Measurements from ENCODE around the gene CLRN2. TPM values are rescaled to one million over a fixed set of nuclear protein-coding genes. Genes with fewer than 3 reads are reported as not detected.
"Not testable (repeated sequence)": the region's sequence is repeated elsewhere in the genome, so short reads cannot be mapped to it uniquely, and the experiment has no call there.

The CLRN2 gene
- total and polyA plus RNA-seq, 2 experiments from 2014 or later, result not detected

DNA sequence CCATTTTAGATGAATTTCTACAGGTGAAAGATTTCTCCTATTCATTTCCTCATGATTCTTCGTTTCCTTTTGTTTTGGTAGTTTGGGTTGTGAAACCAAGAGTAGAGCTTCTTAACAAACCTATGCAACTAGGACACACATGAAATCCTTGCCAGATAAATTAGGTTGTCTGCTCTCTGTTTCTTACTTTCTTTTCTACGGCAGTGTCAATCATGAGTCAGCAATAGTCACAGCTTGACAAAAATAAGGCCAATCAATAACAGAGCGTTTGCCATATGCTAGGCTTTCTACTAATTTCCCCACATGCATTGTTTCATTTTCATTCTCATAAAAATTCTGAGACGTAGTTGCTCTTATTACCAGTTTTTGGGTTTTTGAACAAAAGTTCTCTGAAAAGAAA lies 20.3 kb downstream of the CLRN2 start:
- no peak overlapping the region for H3K27ac ChIP-seq
- no peaks in the 10 kb centered on the region for H3K27me3 ChIP-seq
- no peaks in the 10 kb centered on the region for H3K9me3 ChIP-seq (ENCODE audit: low read depth)
- H3K4me1 ChIP-seq (ENCODE audit: low read depth), result no peaks in the 10 kb centered on the region
- H3K4me3 ChIP-seq, result no peak overlapping the region
- H3K36me3 ChIP-seq, result no peaks in the 10 kb centered on the region
- DNase-seq (ENCODE audit: low read depth in 1 of 2, low spot score in 1 of 2), result no peak
- TF ChIP-seq, protein P1, sequence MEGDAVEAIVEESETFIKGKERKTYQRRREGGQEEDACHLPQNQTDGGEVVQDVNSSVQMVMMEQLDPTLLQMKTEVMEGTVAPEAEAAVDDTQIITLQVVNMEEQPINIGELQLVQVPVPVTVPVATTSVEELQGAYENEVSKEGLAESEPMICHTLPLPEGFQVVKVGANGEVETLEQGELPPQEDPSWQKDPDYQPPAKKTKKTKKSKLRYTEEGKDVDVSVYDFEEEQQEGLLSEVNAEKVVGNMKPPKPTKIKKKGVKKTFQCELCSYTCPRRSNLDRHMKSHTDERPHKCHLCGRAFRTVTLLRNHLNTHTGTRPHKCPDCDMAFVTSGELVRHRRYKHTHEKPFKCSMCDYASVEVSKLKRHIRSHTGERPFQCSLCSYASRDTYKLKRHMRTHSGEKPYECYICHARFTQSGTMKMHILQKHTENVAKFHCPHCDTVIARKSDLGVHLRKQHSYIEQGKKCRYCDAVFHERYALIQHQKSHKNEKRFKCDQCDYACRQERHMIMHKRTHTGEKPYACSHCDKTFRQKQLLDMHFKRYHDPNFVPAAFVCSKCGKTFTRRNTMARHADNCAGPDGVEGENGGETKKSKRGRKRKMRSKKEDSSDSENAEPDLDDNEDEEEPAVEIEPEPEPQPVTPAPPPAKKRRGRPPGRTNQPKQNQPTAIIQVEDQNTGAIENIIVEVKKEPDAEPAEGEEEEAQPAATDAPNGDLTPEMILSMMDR (IDR thresholded peaks at IDR 0.05; ENCODE audit: low read depth, low read length), result no peak

DNA sequence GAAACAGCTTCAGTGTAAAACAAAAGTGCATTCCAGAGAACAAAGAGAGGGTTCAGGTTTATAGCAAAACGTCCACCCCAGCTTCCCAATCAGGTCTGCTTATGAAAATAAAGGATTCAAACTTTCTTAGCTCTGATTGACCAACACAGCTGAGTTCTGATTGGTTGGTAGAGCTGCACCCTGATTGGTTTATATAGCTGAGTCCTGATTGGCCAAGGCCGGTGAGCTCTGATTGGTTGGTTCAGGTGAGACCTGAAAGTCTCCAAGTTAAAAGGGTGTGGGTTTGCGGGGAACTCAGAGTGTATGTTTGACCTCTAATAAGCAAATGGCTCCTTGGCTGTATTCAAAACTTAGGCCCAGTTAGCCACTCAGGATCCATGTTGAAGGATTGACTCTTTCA lies 20.9 kb downstream of the CLRN2 start:
- H3K4me3 ChIP-seq, result no peak overlapping the region
- no peak overlapping the region for H3K27ac ChIP-seq
- H3K4me1 ChIP-seq (ENCODE audit: low read depth), result no peaks in the 10 kb centered on the region
- no peaks in the 10 kb centered on the region for H3K27me3 ChIP-seq
- no peak for DNase-seq (ENCODE audit: low read depth in 1 of 2, low spot score in 1 of 2)
- no peaks in the 10 kb centered on the region for H3K9me3 ChIP-seq (ENCODE audit: low read depth)
- TF ChIP-seq, protein P1 (IDR thresholded peaks at IDR 0.05; ENCODE audit: low read depth, low read length), result no peak
- H3K36me3 ChIP-seq, result no peaks in the 10 kb centered on the region

DNA sequence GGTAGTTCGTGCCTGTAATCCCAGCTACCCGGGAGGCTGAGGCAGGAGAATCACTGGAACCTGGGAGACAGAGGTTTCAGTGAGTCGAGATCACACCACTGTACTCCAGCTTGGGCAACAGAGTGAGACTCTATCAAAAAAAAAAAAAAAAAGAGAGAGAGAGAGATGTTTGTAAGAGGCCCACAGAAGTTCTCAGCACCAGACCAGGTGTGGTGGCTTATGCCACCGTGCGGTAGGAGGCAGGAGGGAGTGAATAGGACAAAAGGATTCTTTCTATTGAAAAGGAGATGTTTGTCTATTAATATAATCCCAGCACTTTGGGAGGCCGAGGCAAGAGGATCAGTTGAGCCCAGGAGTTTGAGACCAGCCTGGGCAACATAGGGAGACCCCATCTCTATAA lies 22.1 kb downstream of the CLRN2 start:
- H3K27me3 ChIP-seq; H3K9me3 ChIP-seq (ENCODE audit: low read depth); H3K36me3 ChIP-seq; H3K4me1 ChIP-seq (ENCODE audit: low read depth); H3K4me3 ChIP-seq; DNase-seq (ENCODE audit: low read depth in 1 of 2, low spot score in 1 of 2); H3K27ac ChIP-seq: not testable (repeated sequence)

DNA sequence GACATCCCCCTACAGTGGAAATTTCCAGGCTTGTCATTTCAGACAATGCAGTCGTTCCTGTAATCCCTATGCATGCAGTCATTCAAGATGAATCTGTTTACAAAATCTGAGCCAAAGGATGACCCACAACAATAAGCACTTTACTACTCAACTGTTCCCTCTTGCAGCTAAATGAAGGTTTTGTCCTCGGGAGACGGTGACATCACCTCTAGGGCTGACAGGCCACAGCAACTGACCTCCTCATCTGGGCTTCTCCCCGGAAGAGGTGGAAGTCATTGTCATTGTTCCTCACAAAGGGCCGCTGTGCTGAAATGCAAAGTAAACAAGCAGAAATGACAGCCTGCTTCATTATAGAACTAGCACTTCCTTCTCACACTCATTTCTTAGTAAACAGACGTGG lies 29.2 kb downstream of the CLRN2 start:
- TF ChIP-seq, protein P1 (IDR thresholded peaks at IDR 0.05; ENCODE audit: low read depth, low read length), result no peak
- Histone ChIP-seq H3K9me3 (ENCODE audit: low read depth) (no peaks in the 10 kb centered on the region), H3K27me3 (no peaks in the 10 kb centered on the region), H3K4me3 (no peak overlapping the region), H3K36me3 (no peaks in the 10 kb centered on the region), H3K27ac (no peak overlapping the region), H3K4me1 (ENCODE audit: low read depth) (no peaks in the 10 kb centered on the region)
- DNase-seq (ENCODE audit: low read depth in 1 of 2, low spot score in 1 of 2), result no peak

DNA sequence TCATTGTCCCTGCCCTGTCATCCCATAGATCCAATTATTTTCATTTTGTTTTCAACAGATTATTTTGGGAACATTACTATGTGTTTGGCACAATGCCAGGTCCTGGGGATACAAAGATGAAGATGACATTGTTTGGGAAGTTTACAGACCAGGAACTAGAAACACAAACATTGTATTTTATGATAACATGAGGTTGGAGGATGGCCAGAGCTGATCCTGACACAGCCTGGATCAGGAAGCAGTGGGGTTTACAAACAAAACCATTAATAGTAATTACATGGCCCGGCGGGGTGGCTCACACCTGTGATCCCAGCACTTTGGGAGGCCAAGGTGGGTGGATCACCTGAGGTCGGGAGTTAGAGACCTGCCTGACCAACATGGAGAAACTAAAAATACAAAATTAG lies 29.9 kb downstream of the CLRN2 start:
- TF ChIP-seq, protein P1 (IDR thresholded peaks at IDR 0.05; ENCODE audit: low read depth, low read length), result no peak
- H3K36me3 ChIP-seq, result no peaks in the 10 kb centered on the region
- H3K4me1 ChIP-seq (ENCODE audit: low read depth), result no peaks in the 10 kb centered on the region
- H3K4me3 ChIP-seq, result no peak overlapping the region
- DNase-seq (ENCODE audit: low read depth in 1 of 2, low spot score in 1 of 2), result no peak
- H3K9me3 ChIP-seq (ENCODE audit: low read depth), result no peaks in the 10 kb centered on the region
- H3K27ac ChIP-seq, result no peak overlapping the region
- no peaks in the 10 kb centered on the region for H3K27me3 ChIP-seq

DNA sequence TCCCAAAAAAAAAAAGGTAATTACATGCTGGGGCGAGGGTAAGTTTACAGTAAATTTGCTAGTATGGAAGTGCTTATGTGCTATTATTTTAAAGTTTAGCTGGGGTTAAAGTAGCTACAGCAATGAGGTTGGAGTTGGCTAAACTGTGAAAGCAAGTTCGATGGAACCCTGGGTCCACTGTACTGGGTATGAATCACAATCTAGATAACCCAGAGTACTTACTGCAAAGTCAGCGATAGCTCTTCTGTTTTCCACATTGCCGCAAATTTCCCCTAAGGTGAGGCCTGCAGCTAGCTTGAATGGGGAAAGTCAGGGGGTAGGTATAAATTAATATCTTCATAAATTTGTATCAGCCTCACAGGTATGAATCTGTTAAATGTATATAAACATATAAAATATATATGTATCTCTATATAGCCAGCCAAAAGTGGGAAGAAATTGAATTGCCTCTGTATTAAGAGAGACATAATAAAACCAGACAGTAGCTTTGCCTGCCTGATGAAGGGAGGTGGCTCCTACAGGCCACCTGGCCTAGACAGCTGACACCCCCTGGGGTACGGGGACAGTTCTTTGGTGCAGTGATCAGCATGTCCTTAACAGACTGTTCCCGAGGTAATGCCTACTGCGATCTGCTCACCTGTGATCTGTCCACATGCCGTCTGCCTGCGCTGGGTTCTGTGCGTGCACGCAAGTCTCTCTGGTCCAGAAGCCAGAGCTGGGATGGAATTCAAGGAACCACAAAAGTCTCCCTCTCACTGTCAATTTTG lies 30.6 kb downstream of the CLRN2 start:
- TF ChIP-seq, protein P1 (IDR thresholded peaks at IDR 0.05; ENCODE audit: low read depth, low read length), result no peak
- Histone ChIP-seq H3K36me3 (no peaks in the 10 kb centered on the region), H3K27ac (no peak overlapping the region), H3K4me3 (no peak overlapping the region), H3K4me1 (ENCODE audit: low read depth) (no peaks in the 10 kb centered on the region), H3K27me3 (no peaks in the 10 kb centered on the region), H3K9me3 (ENCODE audit: low read depth) (no peaks in the 10 kb centered on the region)
- no peak for DNase-seq (ENCODE audit: low read depth in 1 of 2, low spot score in 1 of 2)
